ENCODE results near the gene TREX2. TPM values are rescaled to one million over a fixed set of nuclear protein-coding genes. Genes with fewer than 3 reads are reported as not detected.

TREX2 gene
- total and polyA plus RNA-seq, 8 donors = 0.55 to 1.4 (median 0.92) TPM

- Histone ChIP-seq H3K4me1 (peaks cover 4 to 7% of the 10 kb centered on the region in 2 donors), H3K9me3 (no peaks in the 10 kb centered on the region), H3K36me3 (no peaks in the 10 kb centered on the region), H3K27ac (peak overlapping the region in 1 of 2 donors; percentile 29), H3K27me3 (no peaks in the 10 kb centered on the region), H3K4me3 (no peak overlapping the region)
- ATAC-seq (peak; percentile 33), DNase-seq (no peak)
- intact Hi-C loops (cut with DNase I) = no loop called here
- TF ChIP-seq, protein P1, sequence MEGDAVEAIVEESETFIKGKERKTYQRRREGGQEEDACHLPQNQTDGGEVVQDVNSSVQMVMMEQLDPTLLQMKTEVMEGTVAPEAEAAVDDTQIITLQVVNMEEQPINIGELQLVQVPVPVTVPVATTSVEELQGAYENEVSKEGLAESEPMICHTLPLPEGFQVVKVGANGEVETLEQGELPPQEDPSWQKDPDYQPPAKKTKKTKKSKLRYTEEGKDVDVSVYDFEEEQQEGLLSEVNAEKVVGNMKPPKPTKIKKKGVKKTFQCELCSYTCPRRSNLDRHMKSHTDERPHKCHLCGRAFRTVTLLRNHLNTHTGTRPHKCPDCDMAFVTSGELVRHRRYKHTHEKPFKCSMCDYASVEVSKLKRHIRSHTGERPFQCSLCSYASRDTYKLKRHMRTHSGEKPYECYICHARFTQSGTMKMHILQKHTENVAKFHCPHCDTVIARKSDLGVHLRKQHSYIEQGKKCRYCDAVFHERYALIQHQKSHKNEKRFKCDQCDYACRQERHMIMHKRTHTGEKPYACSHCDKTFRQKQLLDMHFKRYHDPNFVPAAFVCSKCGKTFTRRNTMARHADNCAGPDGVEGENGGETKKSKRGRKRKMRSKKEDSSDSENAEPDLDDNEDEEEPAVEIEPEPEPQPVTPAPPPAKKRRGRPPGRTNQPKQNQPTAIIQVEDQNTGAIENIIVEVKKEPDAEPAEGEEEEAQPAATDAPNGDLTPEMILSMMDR (IDR thresholded peaks at IDR 0.05) = no peak
Observed at GRCh38 chrX:153488231-153488914, 42.5 kb upstream of the TREX2 start.

DNA sequence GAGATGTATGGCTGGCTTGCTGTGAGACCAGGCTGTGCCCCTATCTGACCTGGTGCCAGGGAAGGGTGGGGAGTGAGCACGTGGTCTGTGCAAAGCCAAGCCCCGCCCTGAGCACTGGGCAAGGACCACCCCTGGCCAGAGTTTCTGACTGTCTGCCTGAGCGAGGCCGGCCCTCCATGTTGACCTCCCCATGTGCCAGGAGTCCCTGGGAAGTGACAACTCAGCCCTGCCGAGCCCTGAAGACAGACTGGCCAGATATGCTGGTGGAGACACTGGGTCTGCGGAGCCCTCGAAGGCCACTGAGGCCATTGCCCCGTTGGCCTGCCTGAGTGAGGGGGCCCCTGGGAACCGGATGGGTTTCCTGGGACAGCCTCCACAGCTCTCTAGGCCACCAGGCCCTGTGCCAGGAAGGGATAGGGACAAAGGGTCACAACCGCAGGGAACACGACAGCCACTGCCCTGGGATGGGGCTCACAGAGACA is 41.8 kb upstream of the TREX2 start:
- H3K4me1 ChIP-seq = peaks cover 4 to 7% of the 10 kb centered on the region in 2 donors
- H3K27ac ChIP-seq = no peak overlapping the region
- H3K27me3 ChIP-seq = no peaks in the 10 kb centered on the region
- no peak for DNase-seq
- no peak overlapping the region for H3K4me3 ChIP-seq
- TF ChIP-seq, protein P1 (IDR thresholded peaks at IDR 0.05) = no peak
- intact Hi-C loops (cut with DNase I) = no loop called here
- ATAC-seq = no peak
- H3K36me3 ChIP-seq = no peaks in the 10 kb centered on the region
- no peaks in the 10 kb centered on the region for H3K9me3 ChIP-seq

- Histone ChIP-seq H3K27ac (no peak overlapping the region), H3K36me3 (no peaks in the 10 kb centered on the region), H3K4me3 (no peak overlapping the region), H3K4me1 (peaks cover 0 to 7% of the 10 kb centered on the region in 2 donors), H3K27me3 (no peaks in the 10 kb centered on the region), H3K9me3 (no peaks in the 10 kb centered on the region)
- ATAC-seq = no peak
- intact Hi-C loops (cut with DNase I) = no loop called here
- TF ChIP-seq, protein P1 (IDR thresholded peaks at IDR 0.05) = no peak
- no peak for DNase-seq
Observed at GRCh38 chrX:153486171-153486570, 40.3 kb upstream of the TREX2 start.

- TF ChIP-seq, protein P1 (IDR thresholded peaks at IDR 0.05) = no peak
- Histone ChIP-seq H3K27ac (no peak overlapping the region), H3K4me3 (no peak overlapping the region), H3K4me1 (peaks cover 0 to 7% of the 10 kb centered on the region in 2 donors), H3K9me3 (no peaks in the 10 kb centered on the region), H3K36me3 (no peaks in the 10 kb centered on the region), H3K27me3 (no peaks in the 10 kb centered on the region)
- intact Hi-C loops (cut with DNase I) = no loop called here
- ATAC-seq (no peak), DNase-seq (no peak)
Observed at GRCh38 chrX:153485396-153486080, 39.7 kb upstream of the TREX2 start.

- H3K27me3 ChIP-seq = no peaks in the 10 kb centered on the region
- no peaks in the 10 kb centered on the region for H3K36me3 ChIP-seq
- no peak overlapping the region for H3K27ac ChIP-seq
- no peak overlapping the region for H3K4me3 ChIP-seq
- no peak for ATAC-seq
- DNase-seq = no peak
- no peaks in the 10 kb centered on the region for H3K9me3 ChIP-seq
- intact Hi-C loops (cut with DNase I) = no loop called here
- H3K4me1 ChIP-seq = no peaks in the 10 kb centered on the region
- TF ChIP-seq, protein P1 (IDR thresholded peaks at IDR 0.05) = no peak
Observed at GRCh38 chrX:153482376-153483015, 36.6 kb upstream of the TREX2 start.

Measured in left lung (tissue), 10 donors.